ENCODE results near the gene PPFIBP2. TPM values are rescaled to one million over a fixed set of nuclear protein-coding genes. Genes with fewer than 3 reads are reported as not detected.
A peak's percentile ranks its signal among the peaks of the same experiment; 100 is the strongest.
"Not testable (repeated sequence)": the region's sequence is repeated elsewhere in the genome, so short reads cannot be mapped to it uniquely, and the experiment has no call there.

Gene PPFIBP2
- total RNA-seq, 2 experiments from 2014 or later, result 7.8 to 10.0 TPM

DNA sequence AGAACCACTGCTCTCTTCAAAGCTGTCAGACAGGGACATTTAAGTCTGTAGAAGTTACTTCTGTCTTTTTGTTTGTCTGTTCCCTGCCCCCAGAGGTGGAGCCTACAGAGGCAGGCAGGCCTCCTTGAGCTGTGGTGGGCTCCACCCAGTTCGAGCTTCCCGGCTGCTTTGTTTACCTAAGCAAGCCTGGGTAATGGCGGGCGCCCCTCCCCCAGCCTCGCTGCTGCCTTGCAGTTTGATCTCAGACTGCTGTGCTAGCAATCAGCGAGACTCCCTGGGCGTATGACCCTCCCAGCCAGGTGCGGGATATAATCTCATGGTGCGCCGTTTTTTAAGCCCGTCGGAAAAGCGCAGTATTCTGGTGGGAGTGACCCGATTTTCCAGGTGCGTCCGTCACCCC is 149.7 kb downstream of the PPFIBP2 start:
- H3K4me3 Mint-ChIP-seq; H3K9me3 Mint-ChIP-seq (ENCODE audit: low read depth); H3K4me1 Mint-ChIP-seq; H3K27ac Mint-ChIP-seq; H3K36me3 Mint-ChIP-seq; H3K27me3 Mint-ChIP-seq; CTCF ChIA-PET; ATAC-seq; DNase-seq: not testable (repeated sequence)

GRCh38 chr11:7664867-7665266 is 151.1 kb downstream of the PPFIBP2 start:
- Mint-ChIP-seq H3K27me3 (no peaks in the 10 kb centered on the region), H3K9me3 (ENCODE audit: low read depth) (no peaks in the 10 kb centered on the region), H3K36me3 (no peaks in the 10 kb centered on the region), H3K4me3 (no peak overlapping the region), H3K27ac (no peak overlapping the region), H3K4me1 (no peaks in the 10 kb centered on the region)
- CTCF ChIA-PET, result interaction anchor here (0.7 to 3.5 kb wide), 23 partner anchors 7 to 568 kb away, joined by 3 to 34 read pairs (median 4); partner anchors contain the start of gene PPFIBP2
- no peak for DNase-seq
- no peak for ATAC-seq

GRCh38 chr11:7665473-7666291 is 151.9 kb downstream of the PPFIBP2 start:
- no peak overlapping the region for H3K4me3 Mint-ChIP-seq
- no peaks in the 10 kb centered on the region for H3K36me3 Mint-ChIP-seq
- no peaks in the 10 kb centered on the region for H3K9me3 Mint-ChIP-seq (ENCODE audit: low read depth)
- no peak overlapping the region for H3K27ac Mint-ChIP-seq
- CTCF ChIA-PET, result interaction anchor here (0.5 to 3.5 kb wide), 31 partner anchors 8 to 568 kb away, joined by 3 to 34 read pairs (median 4); partner anchors contain the start of gene PPFIBP2
- H3K4me1 Mint-ChIP-seq, result no peaks in the 10 kb centered on the region
- H3K27me3 Mint-ChIP-seq, result no peaks in the 10 kb centered on the region
- peak; percentile 85 for DNase-seq
- peak; percentile 96 for ATAC-seq

DNA sequence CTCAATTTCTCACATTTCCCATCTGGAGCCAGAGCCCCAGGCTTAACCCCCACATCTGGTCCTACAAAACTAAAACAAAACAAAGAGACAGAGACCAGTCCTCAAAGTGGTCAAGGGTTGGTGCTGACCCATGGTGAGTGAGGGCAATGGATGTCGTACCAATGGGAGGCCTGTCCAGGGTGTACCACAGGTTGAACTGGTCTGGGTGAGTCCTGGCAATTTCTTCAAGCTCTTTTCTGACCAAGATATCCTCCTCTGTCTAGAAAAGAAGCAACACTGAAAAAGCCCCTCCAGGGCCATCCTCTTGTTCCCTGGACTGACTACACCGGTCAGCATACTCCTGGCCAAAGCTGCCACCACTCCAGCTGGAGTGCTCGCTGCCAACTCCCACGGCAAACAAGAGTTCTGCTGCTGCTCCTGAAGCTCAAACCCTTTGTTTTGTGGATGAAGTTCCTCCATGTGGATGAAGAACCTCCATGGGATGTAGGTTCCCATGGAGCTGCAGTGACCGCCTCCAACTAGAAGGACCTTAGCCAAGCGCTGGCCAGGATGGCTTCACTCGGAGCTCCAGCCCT is 152.6 kb downstream of the PPFIBP2 start:
- Mint-ChIP-seq H3K4me3 (no peak overlapping the region), H3K36me3 (no peaks in the 10 kb centered on the region), H3K27ac (no peak overlapping the region), H3K9me3 (ENCODE audit: low read depth) (no peaks in the 10 kb centered on the region), H3K27me3 (no peaks in the 10 kb centered on the region), H3K4me1 (no peaks in the 10 kb centered on the region)
- no peak for DNase-seq
- no peak for ATAC-seq
- CTCF ChIA-PET, result interaction anchor here (1.2 to 3.5 kb wide), 18 partner anchors 9 to 387 kb away, joined by 3 to 34 read pairs (median 5); partner anchors contain the start of gene PPFIBP2

GRCh38 chr11:7667460-7667859 is 153.7 kb downstream of the PPFIBP2 start:
- Mint-ChIP-seq H3K36me3 (no peaks in the 10 kb centered on the region), H3K4me1 (no peaks in the 10 kb centered on the region), H3K4me3 (no peak overlapping the region), H3K27ac (no peak overlapping the region), H3K9me3 (ENCODE audit: low read depth) (no peaks in the 10 kb centered on the region), H3K27me3 (peaks cover 4% of the 10 kb centered on the region)
- no peak for ATAC-seq
- DNase-seq, result no peak
- CTCF ChIA-PET, result interaction anchor here (1.4 to 3.5 kb wide), 2 partner anchors 10 to 154 kb away, joined by 3 to 34 read pairs; partner anchors contain the start of gene PPFIBP2

DNA sequence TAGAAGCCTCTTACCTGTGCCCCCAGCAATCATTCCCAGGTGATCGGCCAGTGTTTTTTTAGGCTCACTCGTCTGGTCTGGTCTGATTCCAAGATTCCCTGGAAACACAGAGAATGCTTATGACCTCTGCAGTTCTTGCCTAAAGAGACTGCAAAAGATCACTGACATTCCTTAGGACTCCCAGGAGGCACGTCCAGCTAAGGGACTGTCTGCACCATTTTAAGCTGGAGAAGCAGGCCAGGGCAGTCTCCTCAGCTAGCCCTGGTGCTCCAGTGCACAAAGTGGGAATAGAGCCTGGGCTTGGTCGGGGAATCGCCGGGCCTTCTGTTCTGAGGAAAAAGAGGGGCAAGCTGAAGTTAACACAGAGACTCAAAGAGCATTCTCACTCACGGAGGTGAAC is 154.7 kb downstream of the PPFIBP2 start:
- H3K36me3 Mint-ChIP-seq, result no peaks in the 10 kb centered on the region
- H3K9me3 Mint-ChIP-seq (ENCODE audit: low read depth), result no peaks in the 10 kb centered on the region
- no peak overlapping the region for H3K4me3 Mint-ChIP-seq
- CTCF ChIA-PET, result no interaction called here
- H3K27ac Mint-ChIP-seq, result no peak overlapping the region
- DNase-seq, result no peak
- ATAC-seq, result no peak
- peaks cover 14% of the 10 kb centered on the region for H3K27me3 Mint-ChIP-seq
- H3K4me1 Mint-ChIP-seq, result peaks cover 4% of the 10 kb centered on the region

GRCh38 chr11:7668911-7669310 is 155.1 kb downstream of the PPFIBP2 start:
- Mint-ChIP-seq H3K9me3 (ENCODE audit: low read depth) (no peaks in the 10 kb centered on the region), H3K27ac (no peak overlapping the region), H3K4me1 (peaks cover 4% of the 10 kb centered on the region), H3K4me3 (no peak overlapping the region), H3K36me3 (no peaks in the 10 kb centered on the region), H3K27me3 (peaks cover 15% of the 10 kb centered on the region)
- no peak for DNase-seq
- CTCF ChIA-PET, result no interaction called here
- ATAC-seq, result no peak

- Mint-ChIP-seq H3K9me3 (ENCODE audit: low read depth) (no peaks in the 10 kb centered on the region), H3K27ac (no peak overlapping the region), H3K4me1 (peaks cover 6% of the 10 kb centered on the region), H3K36me3 (no peaks in the 10 kb centered on the region), H3K4me3 (no peak overlapping the region), H3K27me3 (peaks cover 32% of the 10 kb centered on the region)
- CTCF ChIA-PET, result interaction anchor here (1.0 kb wide), 1 partner anchor 24 kb away, joined by 4 read pairs; no protein-coding TSS in a partner anchor
- DNase-seq (no peak), ATAC-seq (no peak)
Observed at GRCh38 chr11:7670641-7671040, 156.8 kb downstream of the PPFIBP2 start.

DNA sequence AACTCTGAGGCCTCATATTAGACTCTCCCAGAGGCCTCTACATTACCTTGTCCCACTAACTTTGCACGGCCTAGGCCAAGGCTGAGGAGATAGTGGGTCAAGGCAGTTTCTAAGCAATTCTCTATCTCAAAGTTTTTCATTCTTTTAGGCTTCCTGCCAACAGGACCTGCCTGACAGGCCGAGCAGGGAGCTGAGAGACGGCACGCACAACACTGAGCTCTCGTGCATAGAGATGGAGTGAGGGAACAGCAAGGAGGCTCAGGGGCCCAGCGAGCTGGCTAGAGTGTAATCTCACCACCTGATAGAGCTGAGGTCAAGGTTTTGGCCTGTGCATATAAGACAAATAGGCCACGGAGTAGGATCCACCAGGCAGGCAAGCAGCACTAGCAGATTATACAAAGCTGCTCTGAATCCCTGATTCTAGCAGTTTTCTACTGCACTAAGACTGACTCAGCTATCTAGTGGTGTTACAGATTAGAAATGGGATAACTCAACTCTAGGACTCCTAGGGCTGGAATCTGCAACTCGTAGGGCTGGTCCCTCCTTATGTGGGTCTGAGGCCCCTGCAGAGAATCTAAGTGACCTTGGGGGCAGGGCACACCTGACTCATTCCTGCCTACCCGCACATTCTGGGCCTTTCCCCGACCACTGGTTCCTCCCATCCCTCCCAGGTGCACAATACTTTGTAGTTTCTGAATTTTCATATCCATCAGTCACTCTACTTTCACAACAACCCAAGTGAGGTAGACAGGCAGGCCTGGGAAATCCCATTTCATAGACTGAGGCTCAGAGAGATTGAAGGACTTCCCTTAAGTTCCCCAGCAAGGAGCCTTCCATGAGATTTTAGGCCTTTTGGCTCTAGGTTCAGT is 157.8 kb downstream of the PPFIBP2 start:
- no peak overlapping the region for H3K4me3 Mint-ChIP-seq
- CTCF ChIA-PET, result interaction anchor here (1.0 kb wide), 1 partner anchor 23 kb away, joined by 4 read pairs; no protein-coding TSS in a partner anchor
- peaks cover 6% of the 10 kb centered on the region for H3K4me1 Mint-ChIP-seq
- no peak for DNase-seq
- H3K27ac Mint-ChIP-seq, result no peak overlapping the region
- peaks cover 41% of the 10 kb centered on the region for H3K27me3 Mint-ChIP-seq
- no peaks in the 10 kb centered on the region for H3K9me3 Mint-ChIP-seq (ENCODE audit: low read depth)
- no peaks in the 10 kb centered on the region for H3K36me3 Mint-ChIP-seq
- no peak for ATAC-seq

GRCh38 chr11:7672276-7672959 is 158.6 kb downstream of the PPFIBP2 start:
- H3K4me1 Mint-ChIP-seq, result peaks cover 6% of the 10 kb centered on the region
- DNase-seq (no peak), ATAC-seq (no peak)
- H3K36me3 Mint-ChIP-seq, result no peaks in the 10 kb centered on the region
- no peak overlapping the region for H3K4me3 Mint-ChIP-seq
- no peaks in the 10 kb centered on the region for H3K9me3 Mint-ChIP-seq (ENCODE audit: low read depth)
- peaks cover 47% of the 10 kb centered on the region for H3K27me3 Mint-ChIP-seq
- H3K27ac Mint-ChIP-seq, result no peak overlapping the region
- CTCF ChIA-PET, result no interaction called here

- Mint-ChIP-seq H3K36me3 (no peaks in the 10 kb centered on the region), H3K27ac (no peak within 1 kb of the TSS), H3K4me1 (peaks cover 6% of the 10 kb centered on the region), H3K9me3 (ENCODE audit: low read depth) (no peaks in the 10 kb centered on the region), H3K27me3 (peaks cover 53% of the 10 kb centered on the region), H3K4me3 (peak within 1 kb of the TSS; percentile 27)
- no peak for DNase-seq
- peak; percentile 52 for ATAC-seq
- CTCF ChIA-PET, result no interaction called here
Observed at GRCh38 chr11:7672960-7673723, 159.3 kb downstream of the PPFIBP2 start, which contains the start of gene CYB5R2. Gene CYB5R2, minus strand, starts transcription at chr11:7673500. Its CDS starts 675 bp downstream, at chr11:7672825.

- DNase-seq, result no peak
- H3K4me1 Mint-ChIP-seq, result peaks cover 6% of the 10 kb centered on the region
- H3K27ac Mint-ChIP-seq, result no peak overlapping the region
- peak overlapping the region; percentile 9 for H3K4me3 Mint-ChIP-seq
- H3K9me3 Mint-ChIP-seq (ENCODE audit: low read depth), result no peaks in the 10 kb centered on the region
- ATAC-seq, result peak; percentile 64
- CTCF ChIA-PET, result no interaction called here
- peaks cover 56% of the 10 kb centered on the region for H3K27me3 Mint-ChIP-seq
- H3K36me3 Mint-ChIP-seq, result no peaks in the 10 kb centered on the region
Observed at GRCh38 chr11:7673724-7674434, 160.1 kb downstream of the PPFIBP2 start.
